NCI-H774 (cell line): ENCODE data around the gene SLC35A5.

Source experiments
- DNase-seq: peaks from one replicate; lab custom pipeline; 2025; lab: John Stamatoyannopoulos, UW

SLC35A5 gene

GRCh38 chr3:112572701-112573100 is 10.9 kb downstream of the SLC35A5 start:
- no peak for DNase-seq

- DNase-seq, result no peak
These were observed 17.4 kb downstream of the SLC35A5 start for GRCh38 chr3:112579232-112579631.

- no peak for DNase-seq
These were observed 17.9 kb downstream of the SLC35A5 start for GRCh38 chr3:112579697-112580096.

- no peak for DNase-seq
These were observed 20.5 kb downstream of the SLC35A5 start for GRCh38 chr3:112582244-112582874.

GRCh38 chr3:112583105-112583504 is 21.3 kb downstream of the SLC35A5 start:
- DNase-seq, result no peak

- no peak for DNase-seq
These were observed 23.9 kb downstream of the SLC35A5 start for GRCh38 chr3:112585782-112586181.

GRCh38 chr3:112587336-112587735 is 25.5 kb downstream of the SLC35A5 start:
- no peak for DNase-seq

GRCh38 chr3:112593258-112593657 is 31.4 kb downstream of the SLC35A5 start:
- DNase-seq, result no peak

- no peak for DNase-seq
These were observed 33.0 kb downstream of the SLC35A5 start for GRCh38 chr3:112594856-112595255.

- DNase-seq, result no peak
These were observed 36.1 kb downstream of the SLC35A5 start for GRCh38 chr3:112597945-112598344.

GRCh38 chr3:112598731-112599130 is 36.9 kb downstream of the SLC35A5 start:
- DNase-seq, result no peak

- DNase-seq, result no peak
These were observed 40.5 kb downstream of the SLC35A5 start for GRCh38 chr3:112602217-112602838.

- no peak for DNase-seq
These were observed 42.7 kb downstream of the SLC35A5 start for GRCh38 chr3:112604536-112604935.

- DNase-seq, result no peak
These were observed 43.4 kb downstream of the SLC35A5 start for GRCh38 chr3:112605285-112605684.

GRCh38 chr3:112606098-112606497 is 44.3 kb downstream of the SLC35A5 start:
- DNase-seq, result no peak

GRCh38 chr3:112607863-112608262 is 46.0 kb downstream of the SLC35A5 start:
- no peak for DNase-seq

GRCh38 chr3:112610121-112610520 is 48.3 kb downstream of the SLC35A5 start:
- no peak for DNase-seq

- no peak for DNase-seq
These were observed 50.1 kb downstream of the SLC35A5 start for GRCh38 chr3:112611752-112612515.

- DNase-seq, result no peak
These were observed 54.3 kb downstream of the SLC35A5 start for GRCh38 chr3:112615989-112616731.

- DNase-seq, result no peak
These were observed 55.4 kb downstream of the SLC35A5 start for GRCh38 chr3:112617285-112617684.

GRCh38 chr3:112619295-112619694 is 57.5 kb downstream of the SLC35A5 start:
- DNase-seq, result no peak

GRCh38 chr3:112623213-112623612 is 61.4 kb downstream of the SLC35A5 start:
- DNase-seq, result no peak

GRCh38 chr3:112623717-112624116 is 61.9 kb downstream of the SLC35A5 start:
- no peak for DNase-seq
